ENCODE data around the gene MEIKIN. TPM values are rescaled to one million over a fixed set of nuclear protein-coding genes. Genes with fewer than 3 reads are reported as not detected.

MEIKIN gene
- total and polyA plus RNA-seq, 2 of the 8 experiments (the other 6 are each of a cell fraction or from before 2014, with no cell fraction given), result not detected

DNA sequence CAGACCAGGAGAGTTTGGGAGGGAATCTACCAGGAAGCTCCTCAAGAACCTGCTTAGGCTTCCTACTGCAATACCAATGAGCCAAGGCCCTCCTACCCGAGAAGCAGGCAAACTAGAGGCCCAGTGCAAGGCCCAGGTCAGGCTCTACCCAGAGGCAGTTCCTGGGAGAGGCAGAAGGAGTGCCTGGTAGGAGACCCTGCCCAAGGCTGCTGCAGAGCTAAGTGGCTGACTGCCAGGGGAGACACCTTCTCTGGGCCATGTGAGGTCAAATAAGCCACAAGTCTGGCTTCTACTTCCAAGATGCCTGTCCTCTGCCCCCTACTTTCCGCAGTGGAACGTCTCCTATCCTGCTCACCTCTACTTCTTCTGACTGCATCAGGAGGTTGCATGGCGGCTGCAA is 48.2 kb upstream of the MEIKIN start (continued):
- TF ChIP-seq SP4 (IDR thresholded peaks at IDR 0.05; ENCODE audit: low read length) (no peak), CREB1 (IDR thresholded peaks at IDR 0.05) (no peak), YY1 (IDR thresholded peaks at IDR 0.05; ENCODE audit: low read depth, low read length) (no peak), GABPA (IDR thresholded peaks at IDR 0.05; ENCODE audit: borderline replicate concordance, insufficient read depth, low read length) (no peak)
